ENCODE results near the gene RXRA. TPM values are rescaled to one million over a fixed set of nuclear protein-coding genes. Genes with fewer than 3 reads are reported as not detected.

The RXRA gene
- total RNA-seq, 1 donor from 2014 or later: 42.6 TPM

- intact Hi-C loops (cut with DNase I): no loop called here
- no peak for DNase-seq (ENCODE audit: low spot score)
These were observed 34.0 kb upstream of the RXRA start for GRCh38 chr9:134291961-134292871.

GRCh38 chr9:134293031-134293521, 33.2 kb upstream of the RXRA start:
- no peak for DNase-seq (ENCODE audit: low spot score)
- intact Hi-C loops (cut with DNase I): no loop called here

DNA sequence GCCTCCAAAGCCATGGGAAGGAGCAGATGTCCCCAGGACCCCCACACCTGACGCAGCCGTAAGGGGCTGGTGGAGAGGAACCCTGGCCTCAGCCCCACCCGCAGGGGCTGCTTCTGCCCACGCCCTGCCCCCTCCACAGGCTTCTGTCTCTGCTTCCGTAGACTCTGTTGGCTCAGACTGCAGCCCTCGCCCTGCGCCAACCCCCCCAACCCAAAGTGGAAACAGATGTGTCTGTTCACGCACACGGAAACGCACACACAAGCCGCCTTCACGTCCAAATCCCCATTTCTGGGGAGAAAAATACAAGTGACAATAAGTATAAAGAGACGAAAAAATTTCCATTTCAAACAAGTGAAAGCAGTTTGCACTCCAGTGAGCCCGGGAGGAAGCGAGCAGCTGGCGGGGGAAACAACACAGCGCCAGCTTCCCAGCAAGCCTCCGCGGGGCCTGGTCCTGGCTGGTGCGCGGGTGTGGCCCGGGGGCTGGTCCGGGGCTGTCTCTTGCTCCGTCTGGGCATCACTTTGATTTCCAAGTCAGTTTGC, 32.6 kb upstream of the RXRA start:
- no peak for DNase-seq (ENCODE audit: low spot score)
- intact Hi-C loops (cut with DNase I): no loop called here

DNA sequence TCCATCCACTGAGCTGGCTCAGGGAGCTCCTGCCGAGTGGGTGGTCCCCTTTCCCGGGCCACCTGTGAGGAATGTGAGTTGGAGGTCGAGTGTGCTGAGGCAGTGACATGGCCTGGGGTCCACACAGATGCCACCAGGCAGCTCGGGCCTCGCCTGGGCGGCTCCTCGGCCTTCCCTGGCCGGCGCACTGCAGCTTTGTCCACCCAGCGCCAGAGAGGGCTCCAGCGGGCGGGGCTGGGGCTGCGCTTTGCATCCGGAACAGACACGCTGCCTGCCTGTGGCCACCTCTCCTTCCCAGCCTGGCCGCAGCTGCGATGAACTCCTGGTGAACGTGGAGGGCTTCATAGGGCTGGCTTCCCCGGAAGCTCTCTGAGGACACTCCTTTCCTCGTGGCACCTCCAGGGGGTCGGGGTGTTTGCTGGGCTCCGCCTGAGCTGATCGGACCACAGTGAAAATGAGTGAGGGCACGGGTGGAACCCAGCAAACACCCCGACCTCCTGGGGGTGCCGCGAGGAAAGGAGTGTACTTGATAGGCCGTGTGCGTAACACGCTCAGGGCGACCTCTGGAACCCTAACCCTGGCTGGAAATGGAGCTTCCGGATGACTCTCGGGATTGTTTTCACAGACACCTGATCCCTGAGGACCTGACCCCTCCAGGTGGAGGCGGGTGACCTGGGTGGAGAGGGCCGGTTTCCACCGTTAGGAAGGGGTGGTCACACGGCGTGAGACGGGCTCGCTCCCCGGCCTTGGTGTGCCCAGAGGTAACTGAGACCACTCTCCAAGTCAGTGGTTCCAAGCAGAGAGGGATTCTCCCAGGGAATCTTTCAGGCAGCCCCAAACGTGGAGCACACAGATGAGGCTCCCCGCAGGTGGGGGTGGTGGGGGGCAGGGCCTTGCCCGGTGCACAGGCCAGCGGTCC, 31.8 kb upstream of the RXRA start:
- DNase-seq (ENCODE audit: low spot score): no peak
- intact Hi-C loops (cut with DNase I): no loop called here

DNA sequence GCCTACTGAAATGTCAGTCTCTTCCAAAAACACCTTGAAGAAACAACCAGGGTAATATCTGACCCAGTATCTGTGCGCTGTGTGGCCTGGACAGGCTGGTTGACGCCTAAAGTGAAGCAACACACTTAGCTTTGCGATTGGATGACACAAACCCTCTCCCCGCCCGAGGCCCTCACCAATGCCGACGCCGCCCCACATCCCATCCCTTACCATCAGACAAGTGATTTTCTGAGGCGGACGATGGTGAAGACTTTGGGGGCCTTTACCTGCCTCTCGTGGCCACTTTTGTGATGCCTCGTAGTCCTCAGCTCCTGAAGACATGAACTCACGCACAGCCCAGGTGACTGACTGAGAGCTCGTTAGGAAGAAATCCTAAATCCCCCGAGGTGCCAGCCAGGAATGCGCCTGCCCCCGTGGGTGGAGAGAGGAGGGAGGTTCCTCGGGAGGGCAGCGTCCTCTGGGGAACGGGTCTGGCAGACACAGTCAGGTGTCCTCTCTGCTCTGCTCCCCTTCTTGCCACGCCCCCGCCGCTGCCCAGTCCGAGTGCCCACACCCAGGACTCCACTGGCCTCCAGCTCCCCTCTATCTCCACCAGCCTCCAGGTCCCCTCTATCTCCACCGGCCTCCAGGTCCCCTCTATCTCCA, 31.0 kb upstream of the RXRA start:
- DNase-seq (ENCODE audit: low spot score): no peak
- intact Hi-C loops (cut with DNase I): no loop called here

DNA sequence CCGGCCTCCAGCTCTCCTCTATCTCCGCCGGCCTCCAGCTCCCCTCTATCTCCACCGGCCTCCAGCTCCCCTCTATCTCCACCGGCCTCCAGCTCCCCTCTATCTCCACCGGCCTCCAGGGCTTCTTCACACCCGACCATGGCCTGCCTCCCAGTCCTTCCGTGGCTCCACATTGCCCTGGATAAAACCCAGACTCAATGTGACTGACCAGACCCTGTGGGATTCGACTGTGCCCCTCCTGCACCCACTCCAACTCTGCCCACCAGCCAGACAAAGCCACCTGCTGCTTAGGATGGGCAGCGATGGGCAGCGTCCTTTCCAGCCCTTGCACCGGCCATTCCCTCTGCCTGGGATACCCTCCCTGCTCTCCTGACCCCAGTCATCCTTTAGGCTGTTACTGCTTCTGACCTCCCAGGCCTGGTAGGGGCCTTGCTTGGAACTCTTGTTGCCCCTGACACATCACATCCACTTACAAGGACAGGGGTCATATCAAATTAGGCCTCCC, 30.5 kb upstream of the RXRA start:
- DNase-seq (ENCODE audit: low spot score): no peak
- intact Hi-C loops (cut with DNase I): no loop called here

GRCh38 chr9:134296301-134297082, 29.8 kb upstream of the RXRA start:
- intact Hi-C loops (cut with DNase I): no loop called here
- DNase-seq (ENCODE audit: low spot score): no peak

- intact Hi-C loops (cut with DNase I): no loop called here
- DNase-seq (ENCODE audit: low spot score): no peak
These were observed 29.2 kb upstream of the RXRA start for GRCh38 chr9:134297083-134297410.

GRCh38 chr9:134297576-134297975, 28.7 kb upstream of the RXRA start:
- intact Hi-C loops (cut with DNase I): no loop called here
- no peak for DNase-seq (ENCODE audit: low spot score)

DNA sequence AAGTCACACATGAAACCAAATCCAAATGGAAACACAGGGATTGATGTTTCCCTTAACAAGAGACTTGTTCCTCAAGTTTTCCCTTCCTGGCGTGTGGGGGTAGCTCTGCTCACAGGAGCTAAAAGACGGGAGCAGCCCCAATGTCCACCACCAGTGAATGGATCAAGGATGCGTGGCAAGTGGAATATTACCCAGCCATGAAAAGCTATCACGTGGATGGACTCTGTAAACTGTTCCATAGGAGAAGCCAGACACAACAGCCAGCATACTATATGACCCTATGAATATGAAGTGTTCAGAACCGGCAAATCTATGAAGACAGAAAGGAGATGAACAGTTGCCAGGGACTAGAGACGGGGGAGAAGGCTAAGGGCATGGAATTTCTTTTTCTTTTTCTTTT, 28.3 kb upstream of the RXRA start:
- intact Hi-C loops (cut with DNase I): no loop called here

DNA sequence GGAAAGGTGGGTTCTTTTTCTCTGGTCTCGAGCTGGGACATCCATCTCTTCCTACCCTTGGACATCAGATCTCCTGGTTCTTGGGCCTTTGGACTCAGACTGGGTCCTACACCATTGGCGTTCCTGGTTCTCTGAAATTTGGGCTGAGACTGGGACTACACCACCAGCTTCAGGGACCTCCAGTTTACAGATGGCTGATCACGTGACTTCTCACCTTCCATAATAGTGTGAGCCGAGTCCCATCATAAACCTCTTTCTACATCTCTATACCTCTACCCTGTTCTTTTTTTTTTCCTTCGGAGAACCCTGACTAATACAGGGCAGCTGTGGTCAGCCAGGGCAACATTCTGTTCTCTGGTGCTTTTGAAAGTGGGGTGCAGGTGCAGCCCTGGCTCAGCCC, 27.2 kb upstream of the RXRA start:
- no peak for DNase-seq (ENCODE audit: low spot score)

More for the DNA sequence above, 28.3 kb upstream of the RXRA start:
- no peak for DNase-seq (ENCODE audit: low spot score)

GRCh38 chr9:134299883-134300282, 26.4 kb upstream of the RXRA start:
- no peak for DNase-seq (ENCODE audit: low spot score)
- intact Hi-C loops (cut with DNase I): no loop called here

More for the DNA sequence above, 27.2 kb upstream of the RXRA start:
- intact Hi-C loops (cut with DNase I): no loop called here

DNA sequence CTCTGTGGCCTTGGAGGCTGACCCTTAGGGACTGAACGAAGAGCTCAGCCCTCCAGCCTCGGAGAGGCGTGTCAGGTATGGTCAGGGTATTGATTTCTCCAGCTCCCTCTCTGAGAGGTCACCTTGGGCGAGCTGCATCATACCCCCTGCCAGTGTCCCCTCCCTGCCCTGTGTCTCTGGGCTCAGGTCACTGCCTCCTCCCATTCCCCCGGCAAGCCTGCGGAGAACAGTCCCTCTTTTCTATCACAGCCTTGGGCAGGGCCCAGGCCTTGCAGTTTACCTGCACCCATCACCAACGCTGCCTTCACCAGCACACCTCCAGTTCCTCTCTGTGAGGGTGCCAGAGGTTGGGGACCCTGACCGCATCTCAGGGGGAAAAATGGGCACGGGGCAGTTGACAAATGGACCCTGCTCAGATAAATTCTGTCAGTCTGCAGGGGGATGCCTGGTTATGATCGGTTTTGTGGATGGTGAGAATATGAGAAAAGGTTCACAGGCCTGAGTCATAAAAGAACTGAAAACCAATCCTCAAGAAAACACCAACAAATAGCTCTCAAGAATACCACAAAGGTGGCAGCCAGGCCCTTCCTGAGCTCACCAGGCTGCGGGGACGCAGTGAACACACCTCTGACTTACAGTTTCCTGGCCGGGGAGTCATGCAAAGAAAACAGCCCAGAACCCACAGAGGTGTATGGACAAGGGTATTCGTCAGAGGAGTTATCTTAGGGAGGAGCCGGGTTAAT, 24.7 kb upstream of the RXRA start:
- intact Hi-C loops (cut with DNase I): no loop called here
- DNase-seq (ENCODE audit: low spot score): no peak

GRCh38 chr9:134302130-134302817, 24.0 kb upstream of the RXRA start:
- DNase-seq (ENCODE audit: low spot score): no peak
- intact Hi-C loops (cut with DNase I): no loop called here

GRCh38 chr9:134303601-134304000, 22.7 kb upstream of the RXRA start:
- intact Hi-C loops (cut with DNase I): no loop called here
- DNase-seq (ENCODE audit: low spot score): no peak

- intact Hi-C loops (cut with DNase I): no loop called here
- DNase-seq (ENCODE audit: low spot score): no peak
These were observed 22.0 kb upstream of the RXRA start for GRCh38 chr9:134304261-134304660.

DNA sequence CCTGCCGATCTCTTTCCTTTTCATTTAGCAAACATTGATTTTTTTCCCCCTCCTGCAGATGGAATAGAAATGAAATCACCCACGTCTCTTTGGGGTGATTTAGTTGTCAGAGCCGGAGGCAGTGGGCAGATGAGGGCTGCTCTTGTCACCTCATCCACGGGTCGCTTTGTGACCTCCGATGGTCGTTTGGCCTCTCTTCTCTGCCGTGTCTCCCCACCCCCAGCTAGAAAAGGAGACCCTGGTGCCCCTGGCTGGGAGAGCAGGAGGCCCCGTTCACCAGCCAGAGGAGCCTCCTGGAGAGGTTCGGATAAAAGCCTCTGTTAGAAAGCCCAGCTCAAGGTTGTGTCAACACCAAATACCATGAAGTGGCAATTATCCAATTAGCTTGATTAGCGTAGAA, 21.6 kb upstream of the RXRA start:
- intact Hi-C loops (cut with DNase I): no loop called here
- DNase-seq (ENCODE audit: low spot score): no peak

DNA sequence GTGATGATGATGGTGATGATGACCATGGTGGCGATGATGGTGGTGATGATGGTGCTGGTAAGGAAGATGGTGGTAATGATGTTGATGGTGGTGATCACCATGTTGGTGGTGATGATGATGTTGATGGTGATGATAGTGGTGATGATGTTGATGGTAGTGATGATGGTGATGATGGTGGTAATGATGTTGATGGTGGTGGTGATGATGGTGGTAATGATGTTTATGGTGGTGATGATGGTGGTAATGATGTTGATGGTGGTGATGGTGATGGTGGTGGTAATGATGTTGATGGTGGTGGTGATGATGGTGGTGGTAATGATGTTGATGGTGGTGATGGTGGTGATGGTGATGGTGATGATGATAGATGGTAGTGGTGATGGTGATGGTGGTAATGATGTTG, 20.7 kb upstream of the RXRA start:
- intact Hi-C loops (cut with DNase I): no loop called here
- DNase-seq (ENCODE audit: low spot score): no peak
